Measurements from ENCODE around the gene NRIP3.
"Not testable (repeated sequence)": the region's sequence is repeated elsewhere in the genome, so short reads cannot be mapped to it uniquely, and the experiment has no call there.

Gene NRIP3

GRCh38 chr11:9014826-9015225 is 11.0 kb upstream of the NRIP3 start:
- no peak for DNase-seq

DNA sequence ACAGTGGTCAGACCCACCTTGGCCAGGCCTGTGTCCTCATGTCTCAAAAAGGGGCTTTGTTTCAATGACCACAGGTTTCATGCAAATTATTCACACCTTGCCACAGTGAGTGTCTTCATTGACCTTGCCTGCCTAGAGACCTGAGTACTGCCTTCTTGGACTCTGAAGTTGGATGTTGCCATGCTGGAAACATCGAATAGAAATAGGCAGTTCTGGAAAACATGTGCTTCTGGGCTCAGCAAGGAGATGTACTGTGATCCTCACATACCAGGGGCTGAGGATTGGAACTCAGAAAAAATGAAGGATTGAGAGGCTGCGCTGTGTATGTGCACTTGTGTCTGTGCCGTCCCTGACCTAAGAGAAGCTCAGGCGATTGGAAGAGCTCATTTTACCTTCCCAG is 9.6 kb upstream of the NRIP3 start:
- DNase-seq: no peak

DNA sequence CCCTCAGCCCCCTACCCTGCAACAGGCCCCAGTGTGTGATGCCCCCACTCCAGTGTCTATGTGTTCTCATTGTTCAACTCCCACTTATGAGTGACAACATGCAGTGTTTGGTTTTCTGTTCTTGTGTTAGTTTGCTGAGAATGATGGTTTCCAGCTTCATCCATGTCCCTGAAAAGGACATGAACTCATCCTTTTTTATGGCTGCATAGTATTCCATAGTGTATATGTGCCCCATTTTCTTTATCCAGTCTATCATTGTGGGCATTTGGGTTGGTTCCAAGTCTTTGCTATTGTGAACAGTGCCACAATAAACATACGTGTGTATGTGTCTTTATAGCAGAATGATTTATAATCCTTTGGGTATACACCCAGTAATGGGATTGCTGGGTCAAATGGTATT is 5.7 kb upstream of the NRIP3 start:
- DNase-seq: not testable (repeated sequence)

GRCh38 chr11:9008661-9009060 is 4.9 kb upstream of the NRIP3 start:
- DNase-seq: no peak

DNA sequence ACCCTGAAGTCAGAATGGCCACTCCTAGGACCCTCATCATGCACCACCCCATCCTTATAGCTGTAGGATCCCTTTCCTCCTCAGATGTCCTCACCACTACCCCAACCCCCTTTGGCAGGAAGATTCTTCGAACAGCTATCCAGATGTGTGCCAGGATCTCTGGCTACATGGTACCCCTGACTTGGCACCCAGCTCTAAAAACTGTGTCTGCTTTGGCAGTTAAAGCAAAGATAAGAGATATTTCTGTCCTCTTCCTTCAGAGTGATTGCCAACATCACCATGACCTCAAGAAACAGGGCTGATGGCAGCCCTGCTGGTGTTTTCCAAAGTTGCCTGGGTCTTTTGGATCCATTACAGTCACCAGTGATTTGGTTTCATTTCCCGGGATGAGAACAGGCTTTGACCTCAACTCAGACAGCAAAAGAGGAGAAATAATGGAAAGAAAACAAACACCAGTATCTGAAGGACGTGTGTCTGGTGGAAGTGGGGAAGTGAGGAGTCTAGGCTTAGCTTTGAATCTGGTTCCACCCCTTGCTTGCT is 4.3 kb upstream of the NRIP3 start:
- DNase-seq: no peak

GRCh38 chr11:9005087-9005486 is 1.3 kb upstream of the NRIP3 start:
- no peak for DNase-seq

GRCh38 chr11:9004183-9004926 is 554 bp upstream of the NRIP3 start:
- DNase-seq: no peak

- DNase-seq: no peak
These were observed 755 bp downstream of the NRIP3 start for GRCh38 chr11:9002920-9003572.

DNA sequence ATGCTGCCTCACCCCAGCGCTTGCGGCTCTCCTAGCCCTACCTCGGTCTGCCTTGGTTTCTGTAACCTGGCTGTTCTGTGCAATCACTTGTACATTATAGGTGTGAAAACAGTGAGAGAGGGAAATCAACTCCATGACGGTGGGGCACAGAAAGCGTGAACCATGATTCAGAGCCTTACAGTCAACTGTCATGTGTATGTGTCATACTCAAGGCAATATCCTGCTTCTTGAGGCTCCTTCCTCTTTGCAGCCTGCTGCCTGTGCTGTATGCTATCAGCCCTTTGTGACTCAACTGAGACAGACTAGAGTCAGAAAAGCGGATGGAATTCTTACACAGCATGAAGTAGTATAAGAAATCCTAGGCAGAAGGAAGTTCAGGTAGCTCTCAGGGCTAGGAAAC is 2.1 kb downstream of the NRIP3 start:
- DNase-seq: no peak

GRCh38 chr11:8998017-8998416 is 5.8 kb downstream of the NRIP3 start:
- DNase-seq: no peak

DNA sequence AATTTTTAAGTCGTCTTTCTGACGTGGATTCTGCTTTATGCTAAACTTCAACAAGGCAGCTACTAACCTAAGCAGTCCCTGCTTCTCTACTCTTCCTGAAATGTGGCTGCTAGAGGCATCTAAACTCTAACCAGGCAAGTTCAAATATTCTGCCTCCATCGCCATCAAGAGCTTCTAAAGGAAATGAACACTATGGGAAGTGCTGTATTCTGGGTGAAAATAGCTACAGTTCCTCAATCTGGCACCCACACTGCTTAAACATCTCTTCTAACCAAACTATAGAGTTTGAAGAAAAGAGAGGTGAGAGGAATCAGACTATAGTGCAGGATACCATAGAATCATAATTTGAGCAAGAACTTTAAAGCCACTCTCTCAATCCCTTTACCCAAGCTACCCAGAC is 6.3 kb downstream of the NRIP3 start:
- no peak for DNase-seq

DNA sequence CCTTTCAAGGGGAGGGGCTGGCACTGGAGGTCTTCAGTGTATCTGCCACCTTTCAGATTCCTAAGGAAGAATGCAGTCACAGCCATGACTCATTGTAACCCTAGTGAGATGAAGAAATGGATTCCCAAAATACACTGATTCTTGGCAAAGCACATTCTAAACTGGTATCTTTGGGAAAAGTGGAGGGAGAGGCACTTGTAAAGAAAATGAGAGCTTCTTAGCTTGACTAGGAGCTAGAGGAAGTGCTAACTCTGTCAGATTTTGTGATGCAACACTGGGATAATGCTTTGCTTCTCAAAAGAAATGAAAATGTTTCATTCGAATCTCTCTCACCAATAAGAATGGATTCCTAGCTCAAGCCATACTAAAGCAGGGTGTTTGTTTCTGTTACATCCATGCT is 14.3 kb downstream of the NRIP3 start:
- no peak for DNase-seq

- DNase-seq: no peak
These were observed 15.2 kb downstream of the NRIP3 start for GRCh38 chr11:8988329-8989234.

DNA sequence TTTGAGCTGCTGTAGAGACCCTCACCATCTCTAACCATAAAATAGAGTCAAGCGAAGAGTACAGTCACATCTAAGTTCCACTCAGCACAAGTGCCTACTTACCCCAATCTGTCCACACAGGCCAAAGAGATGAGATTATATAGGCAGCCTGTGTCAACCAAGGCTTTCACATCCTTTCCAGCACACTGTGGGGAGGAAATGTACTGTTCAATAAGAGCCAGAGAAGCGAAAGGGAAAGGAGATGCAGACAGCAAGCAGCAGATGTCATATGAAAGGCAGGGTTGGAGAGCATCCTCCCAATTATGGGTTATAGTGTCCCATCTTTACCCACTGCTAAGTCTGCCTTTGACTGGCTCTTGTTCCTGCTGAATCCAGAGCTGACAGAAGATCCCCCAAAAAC is 16.4 kb downstream of the NRIP3 start:
- no peak for DNase-seq

GRCh38 chr11:8986772-8987171 is 17.0 kb downstream of the NRIP3 start:
- DNase-seq: not testable (repeated sequence)

GRCh38 chr11:8985462-8985861 is 18.3 kb downstream of the NRIP3 start:
- DNase-seq: no peak

GRCh38 chr11:8983552-8983951 is 20.2 kb downstream of the NRIP3 start:
- no peak for DNase-seq

DNA sequence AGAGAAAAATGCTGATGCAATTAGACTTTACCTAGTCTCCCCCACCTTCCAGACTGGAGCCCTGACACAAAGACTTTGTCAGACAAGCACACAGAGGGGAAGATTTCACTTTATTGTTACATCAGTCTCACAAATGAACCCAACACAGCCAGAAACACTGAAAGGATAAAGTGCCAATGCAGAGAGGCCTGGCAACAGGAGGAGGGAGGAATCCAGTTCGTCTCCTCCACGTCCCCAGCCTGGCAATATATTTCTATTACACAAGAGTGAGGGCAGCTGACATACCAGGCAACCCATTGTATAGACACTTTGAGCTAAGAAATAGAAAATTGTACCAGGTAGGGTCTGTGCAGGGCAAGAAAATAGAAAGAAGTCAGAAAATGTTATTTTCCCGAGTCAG is 23.3 kb downstream of the NRIP3 start:
- no peak for DNase-seq

DNA sequence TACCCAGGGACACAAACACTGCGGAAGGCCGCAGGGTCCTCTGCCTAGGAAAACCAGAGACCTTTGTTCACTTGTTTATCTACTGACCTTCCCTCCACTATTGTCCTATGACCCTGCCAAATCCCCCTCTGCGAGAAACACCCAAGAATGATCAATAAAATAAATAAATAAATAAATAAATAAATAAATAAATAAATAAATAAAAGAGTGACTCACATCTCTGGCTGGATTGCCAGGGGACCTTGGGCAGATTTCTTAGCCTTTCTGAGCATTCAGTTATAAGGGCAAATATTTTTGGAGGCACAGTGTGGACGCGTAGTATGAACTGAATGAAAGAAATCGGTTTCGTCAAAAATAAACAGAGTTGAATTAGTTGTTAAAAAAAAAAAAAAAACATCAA is 24.4 kb downstream of the NRIP3 start:
- not testable (repeated sequence) for DNase-seq

DNA sequence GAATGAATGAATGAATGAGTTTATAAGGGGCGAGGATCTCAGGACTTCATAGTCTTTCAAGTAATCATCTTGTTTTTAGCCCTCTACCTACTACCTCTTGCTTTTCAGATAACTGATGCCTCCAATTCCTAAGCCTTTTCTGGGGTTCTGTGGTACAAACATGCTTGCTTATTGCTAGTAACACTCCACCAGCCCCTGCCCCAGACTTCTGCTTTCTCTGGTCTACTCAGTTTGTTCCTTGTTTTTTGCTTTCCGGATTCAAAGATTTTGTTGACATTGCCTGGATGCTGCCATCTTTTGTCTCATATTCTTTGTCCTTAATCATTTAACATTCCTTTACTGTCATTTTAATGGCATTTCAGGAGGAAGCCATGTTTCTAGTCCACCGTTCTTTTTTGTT is 30.7 kb downstream of the NRIP3 start:
- no peak for DNase-seq

- DNase-seq: no peak
These were observed 31.9 kb downstream of the NRIP3 start for GRCh38 chr11:8971924-8972316.

DNA sequence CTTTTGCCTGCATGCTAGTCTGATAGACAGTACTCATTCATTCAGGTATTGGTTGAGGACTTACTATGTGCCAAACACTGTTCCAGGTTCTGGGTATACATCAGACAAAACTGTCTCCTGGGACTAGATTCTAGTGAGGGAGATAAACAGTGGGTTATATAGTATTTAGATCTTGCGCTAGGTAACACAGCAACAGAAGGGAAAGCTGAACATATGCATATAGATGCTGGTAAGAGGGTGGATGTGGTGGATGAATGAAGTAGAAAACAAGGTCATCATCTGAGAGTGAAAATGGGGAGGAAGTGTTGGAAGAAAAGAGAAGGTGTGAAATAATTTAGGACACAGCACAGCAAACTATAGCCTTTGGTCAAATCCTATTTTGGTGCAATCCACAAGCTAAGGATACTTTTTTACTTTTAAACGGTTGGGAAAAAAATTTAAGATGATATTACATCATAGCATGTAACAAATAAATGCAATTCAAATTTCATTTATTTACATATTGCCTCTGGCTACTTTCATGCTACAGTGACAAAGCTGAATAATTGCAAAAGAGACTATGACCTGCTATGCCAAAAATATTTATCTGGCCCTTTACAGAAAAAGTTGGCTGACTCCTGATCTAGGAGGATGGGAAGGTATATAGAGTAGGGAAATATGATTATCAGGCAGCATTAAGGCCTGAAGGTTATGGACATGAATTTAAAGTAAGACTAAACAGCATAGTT is 32.4 kb downstream of the NRIP3 start:
- DNase-seq: no peak

DNA sequence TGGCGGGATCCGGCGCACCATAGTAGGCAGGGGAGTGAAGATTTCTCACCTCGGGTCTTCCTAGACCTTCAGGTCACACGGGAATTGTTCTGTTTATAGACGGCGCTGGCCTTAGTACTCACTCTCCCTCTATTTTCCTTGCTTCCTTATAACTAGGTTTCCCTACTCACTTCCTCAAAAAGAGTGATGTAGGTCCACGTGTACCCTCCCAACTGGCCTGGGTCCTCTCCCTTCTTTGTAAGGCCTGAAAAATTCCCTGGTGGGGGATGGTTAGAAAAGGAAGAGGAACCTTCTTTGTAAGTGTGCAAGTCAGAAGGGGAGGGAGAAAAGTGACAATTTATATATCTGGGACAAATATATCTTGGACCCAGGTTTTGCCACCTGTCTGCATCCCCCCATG is 36.6 kb downstream of the NRIP3 start:
- no peak for DNase-seq
